Tibial artery (tissue), 4 donors: ENCODE results near the gene HES5.

Experiments
- DNase-seq, 2 donors: peaks; one replicate each; pipeline ENCODE4 v3.0.0-alpha.2; 2019
- H3K27ac ChIP-seq, 2 donors: fragments of 200-600 bp; sonication (generic) in 1 of 2; 1 replicate in 1 of 2; 2 replicates in 1 of 2; pipeline ENCODE4 v1.5.1; 2018 to 2019; ENCODE audit warnings: mild to moderate bottlenecking in 1 of 2
- H3K27me3 ChIP-seq, 2 donors: fragments of 200-600 bp; sonication (generic) in 1 of 2; one replicate each; pipeline versions ENCODE4 v1.5.1 to v1.6.0; 2016 to 2019
- H3K36me3 ChIP-seq, 3 donors: fragments of 200-600 bp; sonication (generic) in 2 of 3; one replicate each; pipeline ENCODE4 v1.5.1; 2016 to 2019; ENCODE audit warnings: mild to moderate bottlenecking in 2 of 3
- H3K4me1 ChIP-seq, 4 donors: fragments of 200-600 bp; sonication (generic) in 2 of 4; 1 replicate in 3 of 4; 2 replicates in 1 of 4; pipeline ENCODE4 v1.5.1; 2016 to 2019
- H3K4me3 ChIP-seq, 2 donors: fragments of 200-600 bp; sonication (generic) in 1 of 2; 1 replicate in 1 of 2; 2 replicates in 1 of 2; pipeline ENCODE4 v1.5.1; 2018 to 2019; ENCODE audit warnings: mild to moderate bottlenecking in 2 of 2
- H3K9me3 ChIP-seq, 3 donors: fragments of 200-600 bp; sonication (generic) in 1 of 3; one replicate each; pipeline ENCODE4 v1.5.1; 2016 to 2019
- CTCF ChIP-seq, 2 experiments: fragments of 200-600 bp in 1 of 2; fragments of 450-650 bp in 1 of 2; IDR thresholded peaks; one replicate each; pipeline ENCODE4 v1.5.1; 2017 to 2019; ENCODE audit warnings: antibody characterized with exemption in 2 of 2, mild to moderate bottlenecking in 1 of 2, moderate library complexity in 1 of 2
- intact Hi-C: fragments of 100-400 bp; cut with DNase I; formaldehyde crosslinking; loops from one replicate; pipeline ENCODE4 v1.15.0; 2023; ENCODE audit warnings: low total_unique reads

Gene HES5

GRCh38 chr1:2519029-2519685, 10.9 kb downstream of the HES5 start:
- Histone ChIP-seq H3K27ac (no peak overlapping the region), H3K4me3 (no peak overlapping the region), H3K9me3 (no peaks in the 10 kb centered on the region), H3K36me3 (peaks cover 66 to 81% (median 69%) of the 10 kb centered on the region in 3 donors), H3K4me1 (peaks cover 0 to 6% (median 3%) of the 10 kb centered on the region in 4 donors), H3K27me3 (no peaks in the 10 kb centered on the region)
- TF ChIP-seq CTCF (IDR thresholded peaks at IDR 0.05), result no peak
- no peak for DNase-seq
- intact Hi-C loops, result no loop called here

- H3K27me3 ChIP-seq, result no peaks in the 10 kb centered on the region
- TF ChIP-seq CTCF (IDR thresholded peaks at IDR 0.05), result no peak
- peaks cover 72 to 87% (median 75%) of the 10 kb centered on the region in 3 donors for H3K36me3 ChIP-seq
- peaks cover 0 to under 1% (median 0%) of the 10 kb centered on the region in 4 donors for H3K4me1 ChIP-seq
- no peak for DNase-seq
- H3K9me3 ChIP-seq, result no peaks in the 10 kb centered on the region
- intact Hi-C loops, result no loop called here
- no peak overlapping the region for H3K4me3 ChIP-seq
- H3K27ac ChIP-seq, result no peak overlapping the region
Observed at GRCh38 chr1:2518528-2518927, 11.5 kb downstream of the HES5 start.

GRCh38 chr1:2517966-2518365, 12.1 kb downstream of the HES5 start:
- intact Hi-C loops, result no loop called here
- no peaks in the 10 kb centered on the region for H3K27me3 ChIP-seq
- no peaks in the 10 kb centered on the region for H3K9me3 ChIP-seq
- no peak for TF ChIP-seq CTCF (IDR thresholded peaks at IDR 0.05)
- H3K36me3 ChIP-seq, result peaks cover 77 to 93% (median 81%) of the 10 kb centered on the region in 3 donors
- no peak for DNase-seq
- no peak overlapping the region for H3K27ac ChIP-seq
- H3K4me1 ChIP-seq, result no peaks in the 10 kb centered on the region
- H3K4me3 ChIP-seq, result no peak overlapping the region

- no peaks in the 10 kb centered on the region for H3K27me3 ChIP-seq
- no peaks in the 10 kb centered on the region for H3K4me1 ChIP-seq
- no peak for TF ChIP-seq CTCF (IDR thresholded peaks at IDR 0.05)
- intact Hi-C loops, result no loop called here
- H3K36me3 ChIP-seq, result peaks cover 88 to 100% (median 91%) of the 10 kb centered on the region in 3 donors
- H3K9me3 ChIP-seq, result no peaks in the 10 kb centered on the region
- H3K27ac ChIP-seq, result no peak overlapping the region
- DNase-seq, result no peak
- no peak overlapping the region for H3K4me3 ChIP-seq
Observed at GRCh38 chr1:2516946-2517345, 13.1 kb downstream of the HES5 start.

- no peaks in the 10 kb centered on the region for H3K9me3 ChIP-seq
- H3K4me1 ChIP-seq, result no peaks in the 10 kb centered on the region
- DNase-seq, result no peak
- H3K27me3 ChIP-seq, result no peaks in the 10 kb centered on the region
- H3K27ac ChIP-seq, result no peak overlapping the region
- TF ChIP-seq CTCF (IDR thresholded peaks at IDR 0.05), result no peak
- no peak overlapping the region for H3K4me3 ChIP-seq
- intact Hi-C loops, result no loop called here
- peaks cover 92 to 100% (median 94%) of the 10 kb centered on the region in 3 donors for H3K36me3 ChIP-seq
Observed at GRCh38 chr1:2516124-2516523, 13.9 kb downstream of the HES5 start.

GRCh38 chr1:2515763-2516080, 14.3 kb downstream of the HES5 start:
- no peak for TF ChIP-seq CTCF (IDR thresholded peaks at IDR 0.05)
- peaks cover 92 to 100% (median 94%) of the 10 kb centered on the region in 3 donors for H3K36me3 ChIP-seq
- no peaks in the 10 kb centered on the region for H3K4me1 ChIP-seq
- no peak overlapping the region for H3K27ac ChIP-seq
- intact Hi-C loops, result no loop called here
- no peak for DNase-seq
- H3K27me3 ChIP-seq, result no peaks in the 10 kb centered on the region
- H3K9me3 ChIP-seq, result no peaks in the 10 kb centered on the region
- no peak overlapping the region for H3K4me3 ChIP-seq
